WERI-Rb-1 (cell line): ENCODE measurements around the gene SOX8.

Source experiments
- DNase-seq: peaks from one replicate; pipeline ENCODE4 v3.0.0-alpha.2; 2020
- H3K27ac ChIP-seq: fragments of 250-450 bp; sonication (Bioruptor Pico); 2 replicates; pipeline ENCODE4 v1.5.1; 2020; ENCODE audit warnings: mild to moderate bottlenecking, moderate library complexity
- H3K27me3 ChIP-seq: fragments of 250-450 bp; sonication (Bioruptor Pico); 2 replicates; pipeline ENCODE4 v1.5.1; 2021; ENCODE audit warnings: mild to moderate bottlenecking, low read depth, moderate library complexity; ENCODE audit not compliant: insufficient read depth, severe bottlenecking
- H3K36me3 ChIP-seq: fragments of 250-450 bp; sonication (Bioruptor Pico); 2 replicates; pipeline ENCODE4 v1.5.1; 2020; ENCODE audit warnings: mild to moderate bottlenecking, moderate library complexity
- H3K4me3 ChIP-seq: 2 replicates; pipeline ENCODE4 v1.5.1; 2011; ENCODE audit warnings: low read depth, mild to moderate bottlenecking, control low read depth, low read length
- H3K9me3 ChIP-seq: fragments of 250-450 bp; sonication (Bioruptor Pico); 2 replicates; pipeline ENCODE4 v1.5.1; 2021; ENCODE audit warnings: mild to moderate bottlenecking, moderate library complexity; ENCODE audit not compliant: severe bottlenecking
- TF ChIP-seq, protein P1 (sequence below): IDR thresholded peaks from 2 replicates; pipeline ENCODE4 v1.5.1; 2011; ENCODE audit warnings: low read depth, mild to moderate bottlenecking, control low read depth, inconsistent platforms, low read length

Gene SOX8

GRCh38 chr16:966035-966434, 15.5 kb upstream of the SOX8 start:
- H3K27ac ChIP-seq, result no peak overlapping the region
- TF ChIP-seq, protein P1, sequence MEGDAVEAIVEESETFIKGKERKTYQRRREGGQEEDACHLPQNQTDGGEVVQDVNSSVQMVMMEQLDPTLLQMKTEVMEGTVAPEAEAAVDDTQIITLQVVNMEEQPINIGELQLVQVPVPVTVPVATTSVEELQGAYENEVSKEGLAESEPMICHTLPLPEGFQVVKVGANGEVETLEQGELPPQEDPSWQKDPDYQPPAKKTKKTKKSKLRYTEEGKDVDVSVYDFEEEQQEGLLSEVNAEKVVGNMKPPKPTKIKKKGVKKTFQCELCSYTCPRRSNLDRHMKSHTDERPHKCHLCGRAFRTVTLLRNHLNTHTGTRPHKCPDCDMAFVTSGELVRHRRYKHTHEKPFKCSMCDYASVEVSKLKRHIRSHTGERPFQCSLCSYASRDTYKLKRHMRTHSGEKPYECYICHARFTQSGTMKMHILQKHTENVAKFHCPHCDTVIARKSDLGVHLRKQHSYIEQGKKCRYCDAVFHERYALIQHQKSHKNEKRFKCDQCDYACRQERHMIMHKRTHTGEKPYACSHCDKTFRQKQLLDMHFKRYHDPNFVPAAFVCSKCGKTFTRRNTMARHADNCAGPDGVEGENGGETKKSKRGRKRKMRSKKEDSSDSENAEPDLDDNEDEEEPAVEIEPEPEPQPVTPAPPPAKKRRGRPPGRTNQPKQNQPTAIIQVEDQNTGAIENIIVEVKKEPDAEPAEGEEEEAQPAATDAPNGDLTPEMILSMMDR, result no peak
- no peaks in the 10 kb centered on the region for H3K36me3 ChIP-seq
- no peak overlapping the region for H3K4me3 ChIP-seq
- no peaks in the 10 kb centered on the region for H3K27me3 ChIP-seq
- no peaks in the 10 kb centered on the region for H3K9me3 ChIP-seq
- DNase-seq, result no peak

DNA sequence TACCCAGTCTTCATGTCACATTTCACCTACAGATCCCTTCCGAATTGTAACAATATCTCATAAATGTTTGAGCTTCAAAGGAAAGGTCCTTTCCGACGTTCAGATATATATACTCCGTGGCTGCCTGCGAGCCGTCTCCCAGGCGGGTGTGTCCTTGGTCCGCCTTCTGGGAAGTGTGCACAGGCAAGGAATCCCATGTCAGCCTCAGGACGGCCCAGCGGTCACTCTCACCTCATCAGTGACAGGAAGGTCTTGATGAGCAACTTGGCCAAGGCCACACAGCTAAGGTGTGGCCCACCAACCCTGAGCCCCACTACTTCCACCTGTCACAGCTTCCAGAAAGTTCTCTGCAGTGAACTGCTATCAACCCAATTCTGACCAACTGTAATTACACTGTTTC, 15.1 kb upstream of the SOX8 start:
- Histone ChIP-seq H3K27me3 (no peaks in the 10 kb centered on the region), H3K36me3 (no peaks in the 10 kb centered on the region), H3K9me3 (no peaks in the 10 kb centered on the region), H3K4me3 (no peak overlapping the region), H3K27ac (no peak overlapping the region)
- TF ChIP-seq, protein P1, result no peak
- DNase-seq, result no peak

DNA sequence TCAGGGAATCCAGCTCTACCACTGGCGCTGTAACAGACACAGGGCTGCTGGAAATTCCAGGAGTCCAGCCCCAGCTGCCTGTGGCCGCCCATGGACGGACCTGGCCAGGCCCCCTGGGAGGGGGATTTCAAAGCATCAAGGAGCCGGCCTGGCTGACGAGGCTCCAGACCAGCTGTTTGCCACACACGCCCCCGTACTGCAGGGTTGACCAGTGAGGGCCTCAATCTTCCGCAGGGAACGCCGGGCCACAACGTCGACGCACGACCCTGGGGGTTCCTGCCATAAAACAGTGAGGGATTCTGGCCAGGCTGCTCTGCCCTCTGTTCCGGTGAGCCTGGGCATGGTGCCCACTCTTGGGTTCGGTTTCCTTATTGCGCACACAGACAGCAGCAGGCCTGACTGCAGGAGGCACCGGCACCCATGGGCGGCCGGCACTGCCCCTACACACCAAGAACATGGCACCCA, 14.5 kb upstream of the SOX8 start:
- DNase-seq, result no peak
- Histone ChIP-seq H3K27me3 (no peaks in the 10 kb centered on the region), H3K9me3 (no peaks in the 10 kb centered on the region), H3K27ac (no peak overlapping the region), H3K4me3 (no peak overlapping the region), H3K36me3 (no peaks in the 10 kb centered on the region)
- TF ChIP-seq, protein P1, result no peak

DNA sequence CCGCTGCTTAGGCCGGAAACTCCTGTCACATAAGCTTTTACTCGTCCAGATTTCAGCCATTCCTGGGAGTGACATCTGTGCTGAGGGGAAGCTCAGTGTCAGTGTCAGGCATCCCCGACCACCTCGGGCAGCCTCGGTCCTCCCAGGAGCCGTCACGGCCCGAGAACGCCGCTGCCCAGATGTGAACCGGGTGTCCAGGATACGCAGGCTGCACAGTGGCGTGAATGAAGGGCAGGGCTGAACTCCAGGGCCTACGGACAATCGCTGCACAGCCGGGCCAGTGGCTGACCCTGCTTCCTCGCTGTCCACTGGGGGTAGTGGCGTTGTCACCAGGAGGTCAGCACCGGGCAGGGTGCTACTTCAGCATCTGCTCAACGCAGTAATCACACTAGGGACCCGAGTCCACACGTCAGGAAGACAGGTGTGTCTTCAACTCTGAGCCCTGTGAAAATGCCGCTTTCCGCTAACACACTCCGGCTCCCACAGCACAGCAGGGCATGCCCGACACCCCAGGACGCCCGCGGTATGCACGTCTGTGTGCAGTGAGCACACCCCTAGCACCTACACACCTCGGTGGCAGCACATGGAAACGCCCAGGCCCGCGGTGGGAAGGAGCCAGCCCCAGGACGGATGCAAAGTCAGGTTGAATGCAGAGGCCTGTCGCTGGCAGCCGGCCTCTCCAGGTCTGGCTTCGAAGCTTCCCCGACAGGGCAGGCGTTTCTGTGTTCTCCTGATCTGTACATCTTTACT, 13.8 kb upstream of the SOX8 start:
- TF ChIP-seq, protein P1, result no peak
- Histone ChIP-seq H3K9me3 (no peaks in the 10 kb centered on the region), H3K27me3 (no peaks in the 10 kb centered on the region), H3K36me3 (no peaks in the 10 kb centered on the region), H3K27ac (no peak overlapping the region), H3K4me3 (no peak overlapping the region)
- no peak for DNase-seq

DNA sequence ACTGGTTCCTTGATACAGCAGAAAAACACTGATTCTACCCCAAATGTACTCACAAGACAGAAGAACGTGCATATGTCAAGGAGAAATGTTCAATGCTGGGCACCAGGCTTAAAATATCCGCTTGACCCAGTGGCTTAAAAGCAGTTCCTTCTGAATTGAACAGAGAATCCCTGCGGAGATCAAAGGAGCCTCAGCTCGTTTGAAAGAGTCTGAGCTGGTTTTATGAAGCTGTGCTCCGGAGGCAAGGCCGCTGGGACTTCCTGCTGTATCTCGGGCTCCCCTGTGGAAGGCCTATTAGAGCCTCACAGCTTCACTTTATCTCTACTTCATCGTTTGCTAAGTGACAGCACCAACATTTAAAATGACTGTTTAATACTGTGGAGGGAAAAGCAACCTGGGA, 12.9 kb upstream of the SOX8 start:
- DNase-seq, result no peak
- H3K27me3 ChIP-seq, result no peaks in the 10 kb centered on the region
- no peaks in the 10 kb centered on the region for H3K36me3 ChIP-seq
- TF ChIP-seq, protein P1, result no peak
- H3K4me3 ChIP-seq, result no peak overlapping the region
- H3K9me3 ChIP-seq, result no peaks in the 10 kb centered on the region
- H3K27ac ChIP-seq, result no peak overlapping the region
